GM23338 (cell line): ENCODE results near the gene YOD1. TPM values are rescaled to one million over a fixed set of nuclear protein-coding genes. Genes with fewer than 3 reads are reported as not detected.

Experiments
- ATAC-seq: fragments of 200-7000 bp; cut with Tn5 transposase; 3 replicates; pipeline ENCODE4 v1.9.1; 2020
- DNase-seq: peaks from one replicate; pipeline ENCODE4 v3.0.0-alpha.2; 2015; ENCODE audit warnings: low spot score
- H2AFZ ChIP-seq: fragments of 200-600 bp; sonication (generic); 2 replicates; pipeline ENCODE4 v1.8.0; 2016; ENCODE audit warnings: antibody characterized with exemption, mild to moderate bottlenecking, moderate library complexity
- H3F3A ChIP-seq: fragments of 200-600 bp; sonication (generic); replicated peaks from 2 replicates; pipeline ENCODE4 v1.8.0; 2017; ENCODE audit warnings: antibody characterized with exemption, mixed run types, low read depth
- H3K27ac ChIP-seq: fragments of 200-600 bp; sonication (generic); 2 replicates; pipeline ENCODE4 v1.6.1; 2016; ENCODE audit warnings: low read depth
- H3K27me3 ChIP-seq: fragments of 200-600 bp; sonication (generic); 2 replicates; pipeline ENCODE4 v1.8.0; 2016; ENCODE audit warnings: mild to moderate bottlenecking, mixed run types, moderate library complexity; ENCODE audit not compliant: insufficient read depth
- H3K36me3 ChIP-seq: fragments of 200-600 bp; sonication (generic); 2 replicates; pipeline ENCODE4 v1.8.0; 2016; ENCODE audit warnings: mild to moderate bottlenecking; ENCODE audit not compliant: insufficient read depth
- H3K4me1 ChIP-seq: fragments of 200-600 bp; sonication (generic); 2 replicates; pipeline ENCODE4 v1.8.0; 2016; ENCODE audit warnings: mild to moderate bottlenecking, moderate library complexity; ENCODE audit not compliant: insufficient read depth
- H3K4me2 ChIP-seq: fragments of 200-600 bp; sonication (generic); 2 replicates; pipeline ENCODE4 v1.7.1; 2017; ENCODE audit warnings: mixed run types
- H3K4me3 ChIP-seq: fragments of 200-600 bp; sonication (generic); 2 replicates; pipeline ENCODE4 v1.6.1; 2016; ENCODE audit warnings: mixed run types
- H3K79me2 ChIP-seq: fragments of 200-600 bp; sonication (generic); replicated peaks from 2 replicates; pipeline ENCODE4 v1.8.0; 2017; ENCODE audit warnings: mild to moderate bottlenecking; ENCODE audit not compliant: insufficient read depth
- H3K9me2 ChIP-seq: fragments of 200-600 bp; sonication (generic); 2 replicates; pipeline ENCODE4 v1.8.0; 2017; ENCODE audit not compliant: insufficient read depth
- H4K20me1 ChIP-seq: fragments of 200-600 bp; sonication (generic); replicated peaks from 2 replicates; pipeline ENCODE4 v1.8.0; 2017; ENCODE audit warnings: mild to moderate bottlenecking; ENCODE audit not compliant: insufficient read depth
- H3K27ac Mint-ChIP-seq: 2 replicates; pipeline ENCODE4 v1.8.0; 2020; ENCODE audit warnings: inconsistent platforms, mild to moderate bottlenecking, moderate library complexity, mixed read lengths
- H3K27me3 Mint-ChIP-seq: 3 replicates; pipeline ENCODE4 v1.8.0; 2022; ENCODE audit warnings: low read depth, mild to moderate bottlenecking, moderate library complexity, mixed read lengths, inconsistent platforms; ENCODE audit not compliant: insufficient read depth, poor library complexity
- H3K36me3 Mint-ChIP-seq: 3 replicates; pipeline ENCODE4 v1.8.0; 2021; ENCODE audit warnings: low read depth, mild to moderate bottlenecking, inconsistent platforms, moderate library complexity, mixed read lengths
- H3K4me1 Mint-ChIP-seq: 3 replicates; pipeline ENCODE4 v1.8.0; 2020; ENCODE audit warnings: mild to moderate bottlenecking, inconsistent platforms, mixed read lengths
- H3K4me3 Mint-ChIP-seq: 3 replicates; pipeline ENCODE4 v1.8.0; 2021; ENCODE audit warnings: moderate library complexity, mild to moderate bottlenecking, inconsistent platforms, mixed read lengths
- H3K9me3 Mint-ChIP-seq: 3 replicates; pipeline ENCODE4 v1.8.0; 2020; ENCODE audit warnings: moderate library complexity, mild to moderate bottlenecking, inconsistent platforms, mixed read lengths
- CREB1 ChIP-seq: fragments of 250-450 bp; sonication (Bioruptor Pico); IDR thresholded peaks from 2 replicates; pipeline ENCODE4 v1.5.0; 2020; ENCODE audit warnings: low read depth, mild to moderate bottlenecking, moderate library complexity
- CTCF ChIP-seq, 2 experiments: fragments of 200-600 bp in 1 of 2; sonication (generic) in 1 of 2; conservative IDR thresholded peaks; 2 replicates each; pipeline versions ENCODE4 v1.5.1 to v1.6.1; 2016 to 2017; ENCODE audit warnings: antibody characterized with exemption in 2 of 2, low read depth in 2 of 2, mild to moderate bottlenecking in 2 of 2, moderate library complexity in 1 of 2
- ETS1 ChIP-seq: IDR thresholded peaks from 2 replicates; pipeline ENCODE4 v1.6.1; 2016; ENCODE audit warnings: antibody characterized with exemption
- EZH2 ChIP-seq: fragments of 200-600 bp; sonication (generic); IDR thresholded peaks from one replicate; pipeline ENCODE4 v1.8.0; 2017; ENCODE audit warnings: antibody characterized with exemption, mild to moderate bottlenecking, low read depth; ENCODE audit not compliant: unreplicated experiment
- EZH2phosphoT487 ChIP-seq: fragments of 200-600 bp; sonication (generic); IDR thresholded peaks from one replicate; pipeline ENCODE4 v1.8.1; 2018; ENCODE audit warnings: antibody characterized with exemption; ENCODE audit not compliant: unreplicated experiment
- JUNB ChIP-seq: IDR thresholded peaks from one replicate; pipeline ENCODE4 v1.6.1; 2016; ENCODE audit warnings: antibody characterized with exemption; ENCODE audit not compliant: unreplicated experiment
- NANOG ChIP-seq: IDR thresholded peaks from 2 replicates; pipeline ENCODE4 v1.6.1; 2016; ENCODE audit warnings: antibody characterized with exemption, borderline replicate concordance
- POLR2AphosphoS5 ChIP-seq: IDR thresholded peaks from 2 replicates; pipeline ENCODE4 v1.6.1; 2016; ENCODE audit warnings: antibody characterized with exemption, low read depth
- REST ChIP-seq: IDR thresholded peaks from one replicate; pipeline ENCODE4 v1.6.1; 2018; ENCODE audit warnings: antibody characterized with exemption; ENCODE audit not compliant: unreplicated experiment
- STAT1 ChIP-seq: IDR thresholded peaks from one replicate; pipeline ENCODE4 v1.6.1; 2016; ENCODE audit warnings: antibody characterized with exemption; ENCODE audit not compliant: unreplicated experiment
- ZNF114 ChIP-seq: fragments of 250-450 bp; sonication (Bioruptor Pico); IDR thresholded peaks from 2 replicates; pipeline ENCODE4 v1.5.0; 2020; ENCODE audit warnings: mild to moderate bottlenecking, moderate library complexity
- ZNF331 ChIP-seq: fragments of 250-450 bp; sonication (Bioruptor Pico); IDR thresholded peaks from 2 replicates; pipeline ENCODE4 v1.5.0; 2020; ENCODE audit warnings: low read depth, mild to moderate bottlenecking, moderate library complexity
- ZNF462 ChIP-seq: fragments of 250-450 bp; sonication (Bioruptor Pico); IDR thresholded peaks from 2 replicates; pipeline ENCODE4 v1.5.0; 2020; ENCODE audit warnings: mild to moderate bottlenecking, moderate library complexity
- polyA plus RNA-seq: library from polyadenylated mRNA; unstranded; fragments of >200 nt; fragmentation: Nextera tagmentation; extraction: Ambion mirVana; gene quantifications from 2 replicates; pipeline ENCODE4 v1.2.1, GENCODE V29; 2016
- total RNA-seq: library from RNA; depleted of rRNA; stranded (reverse); fragments of >200 nt; shearing (Covaris generic); gene quantifications from 2 replicates; pipeline ENCODE4 v1.2.3, GENCODE V29; 2014

YOD1 gene
- total and polyA plus RNA-seq, 2 experiments from 2014 or later: 4.6 to 21.9 TPM

GRCh38 chr1:207070811-207071210 lies 19.8 kb upstream of the YOD1 start:
- no peaks in the 10 kb centered on the region for H3K9me3 Mint-ChIP-seq
- TF ChIP-seq JUNB (no peak), REST (no peak), ZNF114 (CRISPR knock-in tag) (no peak), EZH2 (no peak), STAT1 (no peak), ETS1 (no peak), ZNF331 (CRISPR knock-in tag) (no peak), POLR2AphosphoS5 (no peak), EZH2phosphoT487 (no peak), CTCF (conservative IDR thresholded peaks at IDR 0.05; ENCODE audit: low read depth in 2 of 2) (no peak), CREB1 (no peak), ZNF462 (CRISPR knock-in tag) (no peak), NANOG (no peak)

More at GRCh38 chr1:207070811-207071210, 19.8 kb upstream of the YOD1 start:
- Histone ChIP-seq H3K9me2 (no peaks in the 10 kb centered on the region), H3K4me2 (no peak overlapping the region), H3F3A (no peaks in the 10 kb centered on the region), H3K4me3 (no peak overlapping the region), H3K27ac (no peak overlapping the region), H4K20me1 (peaks cover 3% of the 10 kb centered on the region; the same call in 1 of the 2 replicates), H3K27me3 (no peaks in the 10 kb centered on the region), H3K36me3 (peaks cover 4% of the 10 kb centered on the region; the same call in 1 of the 2 replicates), H2AFZ (no peak overlapping the region), H3K4me1 (no peaks in the 10 kb centered on the region), H3K79me2 (no peaks in the 10 kb centered on the region)
- Mint-ChIP-seq H3K27me3 (no peaks in the 10 kb centered on the region), H3K36me3 (peaks cover 14% of the 10 kb centered on the region), H3K4me3 (no peak overlapping the region), H3K27ac (no peak overlapping the region), H3K4me1 (no peaks in the 10 kb centered on the region)
- ATAC-seq: no peak
- no peak for DNase-seq
